ENCODE measurements around the gene PRKN. TPM values are rescaled to one million over a fixed set of nuclear protein-coding genes. Genes with fewer than 3 reads are reported as not detected.

Gene PRKN
- total RNA-seq, 1 donor from 2014 or later: 1.3 TPM

- no peaks in the 10 kb centered on the region for H3K27me3 Mint-ChIP-seq (ENCODE audit: low read depth, unreplicated experiment)
- Histone ChIP-seq H3K79me2 (ENCODE audit: insufficient read depth, low read length) (no peaks in the 10 kb centered on the region), H3K27me3 (ENCODE audit: insufficient read depth, low read length) (no peaks in the 10 kb centered on the region), H3K27ac (ENCODE audit: low read depth, low read length) (no peak overlapping the region), H3K4me2 (ENCODE audit: low read length) (no peak overlapping the region), H3K4me3 (ENCODE audit: insufficient read depth, low read depth, low read length) (no peak overlapping the region), H3K4me1 (ENCODE audit: insufficient read depth, low read length) (no peaks in the 10 kb centered on the region), H3K9ac (ENCODE audit: low read length) (no peak overlapping the region), H4K20me1 (ENCODE audit: insufficient read depth, low read length) (no peaks in the 10 kb centered on the region), H2AFZ (ENCODE audit: low read depth, low read length) (no peak overlapping the region), H3K9me3 (ENCODE audit: insufficient read depth, low read depth, low read length) (no peaks in the 10 kb centered on the region), H3K36me3 (ENCODE audit: insufficient read depth, low read length) (no peaks in the 10 kb centered on the region)
- peaks cover 2% of the 10 kb centered on the region for H3K9me3 Mint-ChIP-seq (ENCODE audit: unreplicated experiment)
- FAIRE-seq (no peak), DNase-seq (ENCODE audit: low read depth) (no peak)
- TF ChIP-seq CTCF (IDR thresholded peaks at IDR 0.05; ENCODE audit: insufficient read depth, low read depth, low read length) (no peak), EZH2 (IDR thresholded peaks at IDR 0.05; ENCODE audit: insufficient read depth, low read length) (no peak)
- no peaks in the 10 kb centered on the region for H3K36me3 Mint-ChIP-seq (ENCODE audit: low read depth, unreplicated experiment)
- H3K4me1 Mint-ChIP-seq (ENCODE audit: low read depth, unreplicated experiment): peaks cover 7% of the 10 kb centered on the region
- no peak overlapping the region for H3K27ac Mint-ChIP-seq (ENCODE audit: unreplicated experiment)
- H3K4me3 Mint-ChIP-seq (ENCODE audit: unreplicated experiment): no peak overlapping the region
These were observed 1044.2 kb downstream of the PRKN start for GRCh38 chr6:161683400-161683799.

- Mint-ChIP-seq H3K9me3 (ENCODE audit: unreplicated experiment) (peaks cover 2% of the 10 kb centered on the region), H3K4me1 (ENCODE audit: low read depth, unreplicated experiment) (peaks cover 7% of the 10 kb centered on the region), H3K36me3 (ENCODE audit: low read depth, unreplicated experiment) (no peaks in the 10 kb centered on the region), H3K27ac (ENCODE audit: unreplicated experiment) (no peak overlapping the region), H3K27me3 (ENCODE audit: low read depth, unreplicated experiment) (no peaks in the 10 kb centered on the region), H3K4me3 (ENCODE audit: unreplicated experiment) (no peak overlapping the region)
- H3K79me2 ChIP-seq (ENCODE audit: insufficient read depth, low read length): no peaks in the 10 kb centered on the region
- H3K36me3 ChIP-seq (ENCODE audit: insufficient read depth, low read length): no peaks in the 10 kb centered on the region
- no peaks in the 10 kb centered on the region for H4K20me1 ChIP-seq (ENCODE audit: insufficient read depth, low read length)
- H3K4me3 ChIP-seq (ENCODE audit: insufficient read depth, low read depth, low read length): no peak overlapping the region
- no peak for TF ChIP-seq EZH2 (IDR thresholded peaks at IDR 0.05; ENCODE audit: insufficient read depth, low read length)
- TF ChIP-seq CTCF (IDR thresholded peaks at IDR 0.05; ENCODE audit: insufficient read depth, low read depth, low read length): no peak
- no peak for FAIRE-seq
- no peak for DNase-seq (ENCODE audit: low read depth)
- H3K4me2 ChIP-seq (ENCODE audit: low read length): no peak overlapping the region
- H2AFZ ChIP-seq (ENCODE audit: low read depth, low read length): no peak overlapping the region
- no peaks in the 10 kb centered on the region for H3K27me3 ChIP-seq (ENCODE audit: insufficient read depth, low read length)
- no peak overlapping the region for H3K27ac ChIP-seq (ENCODE audit: low read depth, low read length)
- no peaks in the 10 kb centered on the region for H3K4me1 ChIP-seq (ENCODE audit: insufficient read depth, low read length)
- no peak overlapping the region for H3K9ac ChIP-seq (ENCODE audit: low read length)
- no peaks in the 10 kb centered on the region for H3K9me3 ChIP-seq (ENCODE audit: insufficient read depth, low read depth, low read length)
These were observed 1044.6 kb downstream of the PRKN start for GRCh38 chr6:161682982-161683381.

GRCh38 chr6:161679980-161680538 is 1047.5 kb downstream of the PRKN start:
- Mint-ChIP-seq H3K27ac (ENCODE audit: unreplicated experiment) (no peak overlapping the region), H3K4me3 (ENCODE audit: unreplicated experiment) (no peak overlapping the region), H3K4me1 (ENCODE audit: low read depth, unreplicated experiment) (peaks cover 3% of the 10 kb centered on the region), H3K27me3 (ENCODE audit: low read depth, unreplicated experiment) (no peaks in the 10 kb centered on the region), H3K9me3 (ENCODE audit: unreplicated experiment) (peaks cover 2% of the 10 kb centered on the region), H3K36me3 (ENCODE audit: low read depth, unreplicated experiment) (no peaks in the 10 kb centered on the region)
- H3K9ac ChIP-seq (ENCODE audit: low read length): no peak overlapping the region
- H3K27ac ChIP-seq (ENCODE audit: low read depth, low read length): no peak overlapping the region
- H3K4me2 ChIP-seq (ENCODE audit: low read length): no peak overlapping the region
- H4K20me1 ChIP-seq (ENCODE audit: insufficient read depth, low read length): no peaks in the 10 kb centered on the region
- no peaks in the 10 kb centered on the region for H3K36me3 ChIP-seq (ENCODE audit: insufficient read depth, low read length)
- H3K9me3 ChIP-seq (ENCODE audit: insufficient read depth, low read depth, low read length): no peaks in the 10 kb centered on the region
- H3K79me2 ChIP-seq (ENCODE audit: insufficient read depth, low read length): no peaks in the 10 kb centered on the region
- no peak overlapping the region for H2AFZ ChIP-seq (ENCODE audit: low read depth, low read length)
- DNase-seq (ENCODE audit: low read depth) (no peak), FAIRE-seq (no peak)
- H3K4me1 ChIP-seq (ENCODE audit: insufficient read depth, low read length): no peaks in the 10 kb centered on the region
- no peak overlapping the region for H3K4me3 ChIP-seq (ENCODE audit: insufficient read depth, low read depth, low read length)
- TF ChIP-seq CTCF (IDR thresholded peaks at IDR 0.05; ENCODE audit: insufficient read depth, low read depth, low read length) (no peak), EZH2 (IDR thresholded peaks at IDR 0.05; ENCODE audit: insufficient read depth, low read length) (no peak)
- H3K27me3 ChIP-seq (ENCODE audit: insufficient read depth, low read length): no peaks in the 10 kb centered on the region
